Measurements from ENCODE around the gene ANO2.

Gene ANO2

DNA sequence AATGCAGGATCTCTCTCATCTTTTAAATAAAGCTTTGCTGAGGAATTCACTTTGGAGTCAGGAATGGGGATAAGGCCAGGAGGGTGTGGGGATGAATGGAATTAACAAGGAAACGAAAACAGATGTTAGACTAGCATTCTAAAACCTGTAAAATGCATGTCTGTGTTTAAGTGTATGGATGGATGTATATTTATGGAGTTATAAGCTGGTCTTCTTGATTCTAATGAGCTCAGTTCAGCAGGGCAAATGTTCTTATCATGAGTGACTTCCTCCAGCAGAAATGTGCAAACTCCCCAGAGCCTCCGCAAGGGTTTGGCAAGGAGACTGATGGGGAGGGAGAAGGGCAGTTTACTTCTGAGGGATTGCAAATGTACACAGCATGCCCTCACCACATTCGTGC lies 364.0 kb downstream of the ANO2 start:
- DNase-seq (ENCODE audit: low spot score) = no peak

DNA sequence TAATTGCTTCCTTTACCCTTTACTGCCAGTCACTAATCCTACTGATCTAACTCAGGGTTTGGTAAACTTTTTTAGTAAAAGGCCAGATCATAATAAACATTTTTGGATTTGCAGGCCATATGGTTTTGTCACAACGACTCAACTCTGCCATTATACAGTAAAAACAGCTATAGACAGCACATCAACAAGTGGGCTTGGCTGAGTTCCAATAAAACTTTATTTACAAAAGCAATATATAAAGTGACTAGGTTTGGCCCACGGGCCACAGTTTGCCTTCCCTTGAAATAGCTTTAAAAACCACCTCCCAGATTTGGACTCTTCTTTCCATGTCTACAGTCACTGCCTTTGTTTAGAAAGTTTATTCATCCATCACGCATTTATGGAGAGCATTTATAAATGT lies 366.3 kb downstream of the ANO2 start:
- DNase-seq (ENCODE audit: low spot score) = no peak

DNA sequence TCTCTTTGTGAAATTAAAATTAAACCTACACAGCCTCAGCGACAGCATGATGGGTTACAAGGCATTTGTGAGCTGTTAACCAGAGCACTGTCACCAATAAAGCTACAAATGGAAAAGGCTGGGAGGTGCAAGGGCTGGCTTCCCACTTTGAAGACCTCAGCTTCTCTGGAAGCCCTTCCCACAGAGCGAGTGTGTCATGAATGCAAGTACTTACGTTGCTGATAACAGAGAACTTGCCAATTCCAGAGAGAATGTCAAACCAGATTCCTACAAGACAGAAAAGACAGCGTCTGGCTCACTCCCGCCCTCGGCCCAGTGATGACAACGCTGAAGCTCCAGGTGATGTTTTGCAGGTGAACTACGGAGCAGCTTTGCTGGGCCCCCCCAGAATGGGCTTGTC lies 367.3 kb downstream of the ANO2 start:
- DNase-seq (ENCODE audit: low spot score) = no peak

DNA sequence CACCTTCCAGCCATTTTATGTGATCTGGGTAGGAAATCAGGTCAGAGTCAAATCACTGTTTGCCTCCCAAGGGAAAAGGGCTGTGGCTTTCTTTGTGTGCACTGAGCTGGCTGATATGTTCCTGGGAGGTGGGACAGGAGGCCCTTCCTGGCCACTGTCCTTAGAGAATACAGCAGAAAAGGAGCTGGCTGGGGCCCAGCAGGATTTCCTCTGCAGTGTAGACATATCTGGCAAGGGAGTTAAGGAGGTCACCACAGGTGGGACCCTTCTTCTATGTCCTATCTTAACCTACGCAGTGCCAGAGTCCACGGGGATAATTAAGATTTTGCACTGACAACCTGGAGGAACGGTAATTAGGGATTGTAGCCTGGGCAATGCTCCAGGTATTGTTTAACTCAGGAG lies 367.8 kb downstream of the ANO2 start:
- DNase-seq (ENCODE audit: low spot score) = no peak

DNA sequence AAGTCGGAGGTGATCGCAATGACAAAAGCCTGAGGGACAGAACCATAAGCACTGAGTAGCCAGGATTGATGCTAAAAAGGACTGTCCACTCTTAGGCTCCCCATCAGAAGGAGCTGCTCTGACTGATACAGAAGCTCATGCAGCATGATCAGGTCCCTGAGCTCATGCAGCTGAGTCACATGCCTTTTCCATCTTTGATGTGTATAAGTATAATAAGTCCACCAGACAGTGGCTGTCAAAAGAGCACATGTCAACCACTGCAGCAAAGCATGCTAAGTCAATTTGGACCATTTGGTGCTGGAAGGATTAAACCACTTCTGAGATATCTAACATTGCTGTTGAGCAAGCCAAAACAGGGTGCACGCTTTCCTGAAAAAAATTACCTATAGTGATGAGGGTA lies 369.1 kb downstream of the ANO2 start:
- no peak for DNase-seq (ENCODE audit: low spot score)

DNA sequence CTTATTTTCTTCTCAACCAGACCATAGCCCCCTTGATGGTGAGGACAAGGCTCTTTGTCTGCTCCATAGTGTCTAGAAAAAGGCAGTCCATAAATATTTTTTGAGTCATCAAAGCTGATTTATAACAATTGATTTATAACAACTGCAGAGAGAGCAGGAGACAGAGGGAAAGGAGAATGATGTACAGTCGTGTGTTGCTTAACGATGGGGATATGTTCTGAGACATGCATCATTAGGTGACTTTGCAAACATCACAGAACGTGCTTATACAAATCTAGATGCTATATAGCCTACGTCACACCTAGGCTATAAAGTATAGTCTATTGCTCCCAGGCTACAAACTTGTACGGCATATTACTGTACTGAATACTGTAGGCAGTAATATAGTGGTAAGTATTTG lies 369.8 kb downstream of the ANO2 start:
- DNase-seq (ENCODE audit: low spot score) = no peak

DNA sequence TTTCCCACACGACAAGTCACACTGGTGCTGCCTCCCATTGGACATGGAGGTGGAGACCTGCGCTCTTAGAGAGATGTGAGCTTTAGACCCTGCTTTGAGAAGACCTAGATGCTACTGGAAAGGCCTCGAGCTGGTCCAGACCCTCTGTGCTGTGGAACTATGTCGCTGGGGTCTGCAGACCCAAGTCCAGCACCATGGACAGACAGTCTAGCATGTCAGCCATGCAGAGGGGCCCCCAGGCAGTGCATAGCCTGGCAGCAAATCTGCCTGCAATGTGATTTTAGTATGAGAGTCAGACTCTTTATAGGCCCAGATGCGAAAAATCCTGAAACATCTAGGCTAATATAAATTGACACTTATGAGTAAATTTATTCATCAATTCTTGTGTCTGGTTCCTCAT lies 371.7 kb downstream of the ANO2 start:
- DNase-seq (ENCODE audit: low spot score) = no peak

DNA sequence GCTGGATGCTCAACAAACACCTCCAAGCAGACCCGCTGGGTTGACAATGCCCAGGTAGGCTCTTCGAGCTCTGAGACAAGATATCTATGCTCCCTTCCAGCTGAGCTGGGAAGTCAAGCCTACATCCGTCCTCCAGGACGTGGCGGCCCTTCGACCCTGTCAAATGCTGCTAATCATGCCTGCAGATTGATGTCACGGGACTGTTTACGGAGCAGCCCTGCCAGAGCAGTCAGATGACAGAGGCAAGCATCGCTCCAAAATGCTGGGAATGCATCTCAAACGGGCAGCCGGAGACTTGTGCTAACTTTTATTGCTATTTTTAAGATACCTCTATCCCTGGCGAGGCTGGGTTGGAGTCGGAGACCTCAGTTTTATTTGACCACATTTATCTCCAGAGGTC lies 373.9 kb downstream of the ANO2 start:
- no peak for DNase-seq (ENCODE audit: low spot score)

DNA sequence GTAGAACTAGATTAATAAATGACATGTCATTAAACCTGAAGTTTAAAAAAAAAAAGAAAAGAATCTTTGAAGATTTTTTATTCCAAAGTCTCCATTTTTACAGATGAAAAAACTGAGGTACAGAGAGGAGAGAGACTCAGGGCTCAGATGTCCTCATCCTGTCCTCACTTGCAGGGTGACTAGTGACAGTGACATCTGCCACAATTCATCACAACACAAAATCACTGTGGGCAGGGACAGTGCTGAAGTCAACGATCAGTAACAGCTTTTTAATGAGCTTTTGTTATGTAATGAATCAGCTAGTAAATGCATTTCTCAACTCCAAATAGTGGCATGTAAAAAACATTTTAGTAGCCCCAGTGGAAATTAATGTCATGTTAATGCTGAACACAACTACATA lies 374.6 kb downstream of the ANO2 start:
- DNase-seq (ENCODE audit: low spot score) = no peak

DNA sequence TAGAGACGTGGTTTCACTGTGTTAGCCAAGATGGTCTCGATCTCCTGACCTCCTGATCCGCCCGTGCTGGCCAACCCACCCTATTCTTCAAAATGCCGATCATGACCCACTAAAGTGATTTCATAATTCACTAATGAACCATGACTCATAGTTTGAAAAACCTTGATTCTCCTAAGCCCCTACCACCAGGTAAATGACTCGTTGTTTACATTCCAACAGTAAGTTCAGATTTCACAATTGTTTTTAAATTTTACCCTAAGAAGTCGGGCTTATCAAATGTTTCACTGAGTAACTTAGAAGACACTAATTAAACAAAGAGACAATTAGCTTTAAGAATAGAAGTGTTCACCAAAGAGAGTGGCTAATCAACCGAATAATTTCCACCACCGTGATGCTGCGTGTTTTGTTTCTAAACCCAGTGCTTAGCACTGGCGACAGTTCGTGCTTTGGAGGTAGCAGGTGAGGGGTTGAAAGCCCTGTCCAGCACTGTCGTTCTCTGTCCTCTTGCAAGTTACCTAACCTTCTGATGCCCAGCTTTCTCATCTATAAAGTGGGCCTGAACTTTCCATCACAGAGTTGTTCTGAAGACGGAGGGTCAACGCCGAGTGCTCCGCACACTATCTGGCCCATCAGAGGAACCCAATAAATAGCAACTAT lies 376.6 kb downstream of the ANO2 start:
- DNase-seq (ENCODE audit: low spot score) = no peak

DNA sequence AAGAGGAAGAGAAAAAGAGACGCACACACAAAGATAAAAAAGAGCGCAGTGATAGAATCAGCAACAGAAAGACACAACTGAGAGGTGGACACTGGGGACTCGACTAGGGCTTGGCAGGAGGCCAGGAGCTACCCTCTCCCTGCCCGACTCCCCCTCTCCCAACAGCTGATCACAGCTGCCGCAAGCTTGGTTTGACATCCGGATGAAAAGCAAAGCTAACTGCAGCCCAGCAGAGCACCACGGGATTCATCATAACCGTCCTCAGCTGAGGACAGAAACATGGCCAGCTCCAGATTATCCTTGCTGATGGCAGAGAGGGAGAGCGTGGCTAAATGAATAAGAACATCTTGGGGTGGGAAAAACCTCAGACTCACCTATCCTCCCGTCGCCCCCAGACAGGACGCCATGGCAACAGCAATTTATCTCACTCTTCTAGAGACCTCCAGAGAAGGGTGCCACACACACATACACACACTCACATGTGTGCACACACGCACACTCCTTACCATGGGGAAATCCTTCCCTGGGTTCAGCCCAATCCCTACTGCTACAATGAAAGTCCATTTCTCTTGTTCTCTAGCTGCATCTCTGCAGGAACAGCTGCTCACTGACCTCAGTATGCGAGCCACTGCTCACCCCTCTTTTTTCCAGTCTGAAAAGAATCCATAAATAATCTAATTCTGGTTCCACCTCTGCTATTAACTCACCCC lies 377.9 kb downstream of the ANO2 start:
- DNase-seq (ENCODE audit: low spot score) = peak; percentile 77

DNA sequence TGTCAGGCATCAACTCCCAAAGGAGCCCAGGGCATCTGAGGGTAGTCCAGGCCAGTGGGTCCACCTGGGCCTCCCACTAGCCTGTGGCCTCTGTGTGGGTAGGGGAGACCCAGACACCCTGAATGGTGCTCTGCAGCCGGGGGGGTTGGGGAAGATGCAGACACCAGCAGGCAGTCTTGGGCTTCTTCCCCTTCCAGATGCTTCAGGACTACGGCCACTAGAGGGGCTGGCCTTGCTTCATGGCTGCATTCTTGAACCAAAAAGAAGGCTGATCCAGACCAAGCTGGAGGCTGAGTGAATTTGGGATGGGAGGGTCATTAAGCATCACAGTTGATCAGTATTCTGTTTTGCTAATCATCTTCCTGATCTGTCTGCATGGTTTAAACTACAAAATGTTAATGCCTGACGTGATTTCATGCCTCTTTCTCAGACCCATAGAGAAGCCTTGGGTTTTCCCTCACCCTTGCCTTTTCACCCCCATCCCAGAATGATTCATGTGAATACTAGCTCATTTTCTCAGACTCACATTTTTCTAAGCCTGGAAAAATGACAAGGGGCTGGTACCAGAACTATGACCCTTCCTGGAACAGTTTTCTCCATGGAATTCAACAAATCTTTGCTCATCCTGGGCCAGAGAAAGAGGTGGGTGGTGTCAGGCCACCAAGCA lies 379.0 kb downstream of the ANO2 start:
- DNase-seq (ENCODE audit: low spot score) = peak; percentile 31

DNA sequence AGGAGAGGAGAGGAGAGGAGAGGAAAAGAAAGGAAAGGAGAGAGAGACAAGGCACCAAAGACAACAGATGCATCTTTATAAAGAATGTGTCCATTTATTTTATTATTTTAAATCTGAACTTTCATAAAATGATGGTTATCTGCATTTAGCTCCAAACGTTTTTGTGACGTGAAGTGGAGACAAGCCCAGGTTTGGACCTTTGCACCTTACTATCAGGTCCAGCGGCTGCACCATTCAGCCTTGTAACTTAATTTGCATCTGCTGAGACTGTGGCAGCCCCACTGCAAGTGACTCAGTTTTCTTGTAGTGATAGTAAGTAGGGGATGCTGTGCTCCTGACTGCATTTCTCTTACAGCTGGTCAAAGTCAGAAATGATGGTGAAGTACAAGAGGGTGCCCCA lies 382.5 kb downstream of the ANO2 start:
- no peak for DNase-seq (ENCODE audit: low spot score)

DNA sequence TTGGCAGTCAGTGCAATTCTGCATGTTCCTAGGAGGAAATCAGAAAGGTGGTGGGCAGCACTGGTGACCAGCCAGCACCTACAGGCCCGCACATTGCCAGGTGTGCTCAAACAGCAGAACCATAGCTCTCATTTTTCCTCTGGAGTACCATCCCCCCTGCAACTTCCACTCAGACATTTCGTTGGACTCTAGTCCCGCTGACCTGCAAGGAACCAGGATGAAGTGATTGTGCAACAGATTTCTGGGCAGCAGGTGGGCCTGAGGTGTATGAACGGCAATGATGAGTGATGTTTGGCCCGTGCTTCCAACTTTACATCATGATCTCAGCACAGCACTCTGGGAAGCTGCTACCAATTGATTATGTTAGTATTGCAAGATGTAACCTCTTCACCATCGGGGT lies 383.2 kb downstream of the ANO2 start:
- DNase-seq (ENCODE audit: low spot score) = no peak

DNA sequence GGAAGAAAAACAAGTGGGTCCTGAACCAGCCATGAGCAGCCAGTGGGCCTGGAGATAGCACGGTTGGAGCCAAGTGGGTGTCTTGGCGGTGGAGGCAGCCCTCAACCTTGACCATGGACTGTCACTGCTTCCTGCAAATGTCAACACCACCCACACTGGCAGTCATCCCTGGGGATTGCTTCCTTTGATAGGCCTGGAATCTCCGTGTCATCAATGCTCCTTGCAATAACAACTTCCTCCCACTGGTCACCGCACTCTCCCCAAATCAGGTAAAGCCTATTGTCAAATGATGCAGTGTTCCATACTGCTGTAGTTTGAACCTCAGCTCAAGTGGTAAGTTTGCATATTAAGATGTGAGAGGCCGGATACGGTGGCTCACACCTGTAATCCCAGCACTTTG lies 384.0 kb downstream of the ANO2 start:
- no peak for DNase-seq (ENCODE audit: low spot score)

DNA sequence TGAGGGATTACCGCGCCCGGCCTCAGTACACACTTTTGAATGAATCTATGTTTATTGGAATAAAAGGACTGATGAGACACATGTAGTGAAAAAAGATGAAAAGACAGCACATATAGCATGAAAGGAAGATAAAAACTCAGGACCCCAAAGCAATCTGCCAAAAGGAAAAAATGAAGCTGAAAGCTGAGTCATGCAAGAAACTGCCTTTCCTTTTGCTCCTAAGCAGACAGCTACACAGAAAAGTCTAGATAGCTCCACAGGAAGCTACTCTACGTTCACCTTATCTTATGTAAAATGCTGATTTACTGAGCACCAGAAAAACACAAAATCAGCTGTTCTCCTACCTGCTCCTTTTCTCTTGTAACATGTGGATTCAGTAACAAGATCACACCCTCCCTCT lies 384.8 kb downstream of the ANO2 start:
- DNase-seq (ENCODE audit: low spot score) = no peak

DNA sequence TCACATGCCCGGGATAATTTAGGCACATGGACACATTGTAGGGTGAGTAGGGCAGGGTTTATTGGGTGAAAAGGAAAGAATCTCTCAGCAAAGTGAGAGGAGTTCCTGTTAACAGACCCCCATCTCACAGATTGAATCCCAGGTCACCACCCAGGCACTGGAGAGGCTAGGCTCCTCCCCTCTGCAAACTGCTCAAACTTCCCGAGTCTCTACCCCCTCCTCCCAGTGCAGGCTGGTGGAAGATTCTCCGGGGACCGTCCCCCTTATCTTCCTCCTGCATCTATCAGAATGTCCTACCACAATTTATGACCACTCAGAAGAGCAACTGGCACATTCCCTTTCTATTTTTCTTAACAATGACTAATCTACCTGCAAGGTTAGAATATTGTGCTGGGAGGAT lies 387.2 kb downstream of the ANO2 start:
- no peak for DNase-seq (ENCODE audit: low spot score)

DNA sequence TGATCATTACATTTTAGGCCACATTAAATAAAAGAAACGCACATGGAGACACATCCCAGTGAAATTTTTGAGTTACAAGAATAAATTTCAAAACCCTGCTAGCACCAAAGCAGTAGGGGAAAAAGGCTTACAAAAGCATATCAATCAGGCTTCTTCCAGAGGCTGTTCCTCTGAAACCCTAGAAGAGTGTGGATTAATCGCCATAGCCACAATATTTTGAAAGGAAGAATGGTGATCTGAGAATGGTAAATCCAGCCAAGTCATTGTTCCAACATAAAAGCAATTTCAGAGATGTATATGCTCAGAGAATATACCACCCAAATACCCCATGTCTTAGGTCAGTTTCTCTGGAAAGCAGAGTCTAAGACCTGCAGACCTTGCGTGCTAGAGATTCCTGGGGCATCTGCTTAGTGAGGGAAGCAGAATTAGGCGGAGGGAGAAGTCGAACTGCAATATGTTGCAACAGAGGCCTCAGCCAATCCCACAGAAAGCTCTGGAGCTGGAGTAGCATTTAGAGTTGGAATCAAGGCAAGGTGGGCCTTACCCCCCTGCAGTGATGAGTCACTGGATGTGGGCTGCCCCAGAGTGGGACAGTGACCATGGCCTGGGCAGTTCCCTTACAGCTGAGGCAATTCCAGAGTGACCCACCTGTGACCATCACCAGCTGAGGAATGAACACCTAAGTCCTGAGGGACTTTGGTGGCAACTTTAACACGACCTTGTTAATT lies 387.9 kb downstream of the ANO2 start:
- DNase-seq (ENCODE audit: low spot score) = no peak

DNA sequence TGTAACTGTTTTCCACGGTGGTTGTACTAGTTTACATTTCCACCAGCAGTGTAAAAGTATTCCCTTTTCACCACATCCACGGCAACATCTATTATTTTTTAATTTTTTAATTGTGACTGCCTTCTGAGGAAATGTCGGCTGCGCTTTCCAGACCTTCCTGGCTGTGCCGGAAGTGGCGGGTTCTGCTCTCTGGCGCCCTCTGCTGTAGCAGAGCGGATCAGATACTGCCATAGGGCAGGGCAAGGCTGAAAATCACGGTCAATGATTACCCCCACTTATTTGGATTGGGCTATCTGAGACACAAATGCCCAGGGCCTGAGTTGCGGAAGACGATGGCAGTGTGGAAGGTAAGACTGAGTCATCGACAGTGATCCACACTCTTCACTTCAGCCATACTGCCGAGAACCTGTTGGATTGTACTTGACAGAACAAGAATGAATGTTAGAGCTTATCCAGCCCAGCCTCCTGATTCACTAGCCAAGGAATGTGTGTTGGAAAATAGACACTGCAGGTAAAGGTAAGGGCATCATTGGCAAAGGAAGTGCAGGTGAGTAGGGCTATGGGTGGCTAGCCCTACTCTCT lies 388.9 kb downstream of the ANO2 start:
- DNase-seq (ENCODE audit: low spot score) = no peak

DNA sequence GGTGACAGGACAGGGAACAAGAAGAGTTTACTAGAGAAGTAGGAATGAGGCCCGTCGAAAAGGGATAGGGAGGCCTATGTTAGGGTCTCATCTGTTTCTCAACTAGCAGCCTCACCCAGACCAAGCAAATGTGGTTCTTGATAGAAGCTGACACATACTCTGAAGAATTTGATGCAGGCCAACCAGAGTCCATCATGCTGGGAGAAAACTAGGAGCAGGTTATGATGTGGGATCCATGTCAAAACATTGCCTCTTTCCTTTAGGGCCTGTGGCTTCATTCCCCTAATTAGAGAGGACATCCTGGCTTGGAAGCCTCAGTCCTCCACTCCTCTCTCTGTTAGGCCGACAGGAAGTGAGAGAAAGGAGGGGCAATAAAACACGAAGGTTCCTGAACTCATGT lies 390.3 kb downstream of the ANO2 start:
- no peak for DNase-seq (ENCODE audit: low spot score)

DNA sequence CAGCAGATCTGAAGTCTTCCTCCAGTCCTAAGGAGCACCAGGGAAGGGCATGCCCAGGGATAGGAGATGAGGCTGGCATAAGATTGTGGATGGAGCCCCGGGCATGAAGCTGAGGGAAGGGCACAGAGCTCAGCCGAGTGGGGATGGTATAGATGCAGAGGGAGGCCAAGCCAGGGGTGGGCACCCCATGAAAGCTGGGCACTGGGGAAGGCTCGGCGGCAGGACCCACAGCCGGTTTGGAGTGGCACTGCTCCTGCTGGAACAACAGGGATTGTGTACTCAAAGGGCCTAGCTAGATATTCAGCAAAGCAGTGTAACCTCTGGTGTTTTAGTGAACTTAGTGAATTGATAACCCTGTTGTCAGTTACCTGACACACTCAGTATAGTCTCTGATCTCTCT lies 396.0 kb downstream of the ANO2 start:
- no peak for DNase-seq (ENCODE audit: low spot score)

DNA sequence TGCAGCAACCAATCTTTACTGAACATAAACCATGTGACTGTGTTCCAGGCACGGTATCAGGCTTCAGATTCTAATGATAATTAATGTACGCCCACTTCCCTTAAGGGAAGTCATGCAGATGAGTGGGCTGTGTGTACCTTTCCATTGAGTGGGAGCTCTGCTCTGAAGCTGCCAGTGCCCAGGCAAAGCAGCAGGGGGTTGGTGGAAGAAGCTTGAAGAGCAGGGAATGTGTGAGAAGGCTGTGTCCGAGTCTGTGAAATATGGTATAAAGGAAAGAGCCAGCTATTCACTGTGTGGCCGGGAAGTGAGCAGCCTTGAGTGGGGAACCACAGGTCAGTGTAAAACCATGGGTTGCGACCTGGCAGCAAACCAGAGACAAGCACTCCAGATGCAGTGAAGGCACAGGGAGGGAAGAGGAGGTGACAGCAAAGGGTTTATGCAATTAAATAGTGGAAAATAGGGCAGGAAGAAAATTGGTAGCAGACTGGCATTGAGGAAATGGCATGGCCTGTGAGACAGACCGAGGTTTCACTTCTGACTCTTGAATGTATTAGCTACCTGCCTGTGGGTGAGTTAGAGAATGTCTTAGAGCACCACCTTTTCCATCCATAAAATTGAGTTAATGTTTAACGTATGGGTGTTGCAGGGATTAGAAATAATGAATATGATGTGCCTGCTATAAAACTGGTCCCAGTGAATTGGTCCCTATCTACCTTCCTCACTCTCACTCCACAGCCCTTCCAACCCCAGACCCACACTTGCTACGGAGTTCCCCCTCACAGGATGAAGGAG lies 396.7 kb downstream of the ANO2 start:
- DNase-seq (ENCODE audit: low spot score) = no peak
